GM23338 (cell line): ENCODE data around the gene STAM. TPM values are rescaled to one million over a fixed set of nuclear protein-coding genes. Genes with fewer than 3 reads are reported as not detected.

Experiments
- ATAC-seq: fragments of 200-7000 bp; cut with Tn5 transposase; 3 replicates; pipeline ENCODE4 v1.9.1; 2020
- DNase-seq: peaks from one replicate; pipeline ENCODE4 v3.0.0-alpha.2; 2015; ENCODE audit warnings: low spot score
- H2AFZ ChIP-seq: fragments of 200-600 bp; sonication (generic); 2 replicates; pipeline ENCODE4 v1.8.0; 2016; ENCODE audit warnings: antibody characterized with exemption, mild to moderate bottlenecking, moderate library complexity
- H3F3A ChIP-seq: fragments of 200-600 bp; sonication (generic); replicated peaks from 2 replicates; pipeline ENCODE4 v1.8.0; 2017; ENCODE audit warnings: antibody characterized with exemption, mixed run types, low read depth
- H3K27ac ChIP-seq: fragments of 200-600 bp; sonication (generic); 2 replicates; pipeline ENCODE4 v1.6.1; 2016; ENCODE audit warnings: low read depth
- H3K27me3 ChIP-seq: fragments of 200-600 bp; sonication (generic); 2 replicates; pipeline ENCODE4 v1.8.0; 2016; ENCODE audit warnings: mild to moderate bottlenecking, mixed run types, moderate library complexity; ENCODE audit not compliant: insufficient read depth
- H3K36me3 ChIP-seq: fragments of 200-600 bp; sonication (generic); 2 replicates; pipeline ENCODE4 v1.8.0; 2016; ENCODE audit warnings: mild to moderate bottlenecking; ENCODE audit not compliant: insufficient read depth
- H3K4me1 ChIP-seq: fragments of 200-600 bp; sonication (generic); 2 replicates; pipeline ENCODE4 v1.8.0; 2016; ENCODE audit warnings: mild to moderate bottlenecking, moderate library complexity; ENCODE audit not compliant: insufficient read depth
- H3K4me2 ChIP-seq: fragments of 200-600 bp; sonication (generic); 2 replicates; pipeline ENCODE4 v1.7.1; 2017; ENCODE audit warnings: mixed run types
- H3K4me3 ChIP-seq: fragments of 200-600 bp; sonication (generic); 2 replicates; pipeline ENCODE4 v1.6.1; 2016; ENCODE audit warnings: mixed run types
- H3K79me2 ChIP-seq: fragments of 200-600 bp; sonication (generic); replicated peaks from 2 replicates; pipeline ENCODE4 v1.8.0; 2017; ENCODE audit warnings: mild to moderate bottlenecking; ENCODE audit not compliant: insufficient read depth
- H3K9me2 ChIP-seq: fragments of 200-600 bp; sonication (generic); 2 replicates; pipeline ENCODE4 v1.8.0; 2017; ENCODE audit not compliant: insufficient read depth
- H4K20me1 ChIP-seq: fragments of 200-600 bp; sonication (generic); replicated peaks from 2 replicates; pipeline ENCODE4 v1.8.0; 2017; ENCODE audit warnings: mild to moderate bottlenecking; ENCODE audit not compliant: insufficient read depth
- H3K27ac Mint-ChIP-seq: 2 replicates; pipeline ENCODE4 v1.8.0; 2020; ENCODE audit warnings: inconsistent platforms, mild to moderate bottlenecking, moderate library complexity, mixed read lengths
- H3K27me3 Mint-ChIP-seq: 3 replicates; pipeline ENCODE4 v1.8.0; 2022; ENCODE audit warnings: low read depth, mild to moderate bottlenecking, moderate library complexity, mixed read lengths, inconsistent platforms; ENCODE audit not compliant: insufficient read depth, poor library complexity
- H3K36me3 Mint-ChIP-seq: 3 replicates; pipeline ENCODE4 v1.8.0; 2021; ENCODE audit warnings: low read depth, mild to moderate bottlenecking, inconsistent platforms, moderate library complexity, mixed read lengths
- H3K4me1 Mint-ChIP-seq: 3 replicates; pipeline ENCODE4 v1.8.0; 2020; ENCODE audit warnings: mild to moderate bottlenecking, inconsistent platforms, mixed read lengths
- H3K4me3 Mint-ChIP-seq: 3 replicates; pipeline ENCODE4 v1.8.0; 2021; ENCODE audit warnings: moderate library complexity, mild to moderate bottlenecking, inconsistent platforms, mixed read lengths
- H3K9me3 Mint-ChIP-seq: 3 replicates; pipeline ENCODE4 v1.8.0; 2020; ENCODE audit warnings: moderate library complexity, mild to moderate bottlenecking, inconsistent platforms, mixed read lengths
- CREB1 ChIP-seq: fragments of 250-450 bp; sonication (Bioruptor Pico); IDR thresholded peaks from 2 replicates; pipeline ENCODE4 v1.5.0; 2020; ENCODE audit warnings: low read depth, mild to moderate bottlenecking, moderate library complexity
- CTCF ChIP-seq, 2 experiments: fragments of 200-600 bp in 1 of 2; sonication (generic) in 1 of 2; conservative IDR thresholded peaks; 2 replicates each; pipeline versions ENCODE4 v1.5.1 to v1.6.1; 2016 to 2017; ENCODE audit warnings: antibody characterized with exemption in 2 of 2, low read depth in 2 of 2, mild to moderate bottlenecking in 2 of 2, moderate library complexity in 1 of 2
- ETS1 ChIP-seq: IDR thresholded peaks from 2 replicates; pipeline ENCODE4 v1.6.1; 2016; ENCODE audit warnings: antibody characterized with exemption
- POLR2AphosphoS5 ChIP-seq: IDR thresholded peaks from 2 replicates; pipeline ENCODE4 v1.6.1; 2016; ENCODE audit warnings: antibody characterized with exemption, low read depth
- STAT1 ChIP-seq: IDR thresholded peaks from one replicate; pipeline ENCODE4 v1.6.1; 2016; ENCODE audit warnings: antibody characterized with exemption; ENCODE audit not compliant: unreplicated experiment
- ZNF114 ChIP-seq: fragments of 250-450 bp; sonication (Bioruptor Pico); IDR thresholded peaks from 2 replicates; pipeline ENCODE4 v1.5.0; 2020; ENCODE audit warnings: mild to moderate bottlenecking, moderate library complexity
- ZNF462 ChIP-seq: fragments of 250-450 bp; sonication (Bioruptor Pico); IDR thresholded peaks from 2 replicates; pipeline ENCODE4 v1.5.0; 2020; ENCODE audit warnings: mild to moderate bottlenecking, moderate library complexity
- polyA plus RNA-seq: library from polyadenylated mRNA; unstranded; fragments of >200 nt; fragmentation: Nextera tagmentation; extraction: Ambion mirVana; gene quantifications from 2 replicates; pipeline ENCODE4 v1.2.1, GENCODE V29; 2016
- total RNA-seq: library from RNA; depleted of rRNA; stranded (reverse); fragments of >200 nt; shearing (Covaris generic); gene quantifications from 2 replicates; pipeline ENCODE4 v1.2.3, GENCODE V29; 2014

The STAM gene
- total and polyA plus RNA-seq, 2 experiments from 2014 or later, result 28.8 to 40.5 TPM

GRCh38 chr10:17698696-17699095 lies 54.7 kb downstream of the STAM start:
- Mint-ChIP-seq H3K27ac (no peak overlapping the region), H3K27me3 (no peaks in the 10 kb centered on the region), H3K4me1 (no peaks in the 10 kb centered on the region), H3K9me3 (no peaks in the 10 kb centered on the region), H3K4me3 (no peak overlapping the region), H3K36me3 (peaks cover 7% of the 10 kb centered on the region; the same call in 1 of the 3 replicates)
- no peak for ATAC-seq
- no peaks in the 10 kb centered on the region for H3K4me1 ChIP-seq
- H3K36me3 ChIP-seq, result peaks cover 5% of the 10 kb centered on the region; the same call in 1 of the 2 replicates
- no peak for TF ChIP-seq ETS1
- TF ChIP-seq ZNF114 (CRISPR knock-in tag), result no peak
- no peak for TF ChIP-seq CTCF (conservative IDR thresholded peaks at IDR 0.05; ENCODE audit: low read depth in 2 of 2)
- no peak for TF ChIP-seq CREB1 (CRISPR knock-in tag)
- no peak for TF ChIP-seq STAT1
- TF ChIP-seq ZNF462 (CRISPR knock-in tag), result no peak
- no peak for TF ChIP-seq POLR2AphosphoS5
- H3K27ac ChIP-seq, result no peak overlapping the region
- H3K79me2 ChIP-seq, result no peaks in the 10 kb centered on the region; the same call in 1 of the 2 replicates
- no peak for DNase-seq
- no peaks in the 10 kb centered on the region for H3K27me3 ChIP-seq
- H2AFZ ChIP-seq, result no peak overlapping the region
- H3K4me3 ChIP-seq, result no peak overlapping the region
- H3F3A ChIP-seq, result no peaks in the 10 kb centered on the region
- no peak overlapping the region for H3K4me2 ChIP-seq
- H4K20me1 ChIP-seq, result no peaks in the 10 kb centered on the region
- no peaks in the 10 kb centered on the region for H3K9me2 ChIP-seq
